GM19099 (cell line): ENCODE results near the gene TJP1.

Experiments
- POLR2A ChIP-seq: IDR thresholded peaks from 3 replicates; pipeline ENCODE4 v1.6.1; 2011; ENCODE audit warnings: low read depth; ENCODE audit not compliant: insufficient read length; ENCODE audit errors: extremely low read depth

Gene TJP1

DNA sequence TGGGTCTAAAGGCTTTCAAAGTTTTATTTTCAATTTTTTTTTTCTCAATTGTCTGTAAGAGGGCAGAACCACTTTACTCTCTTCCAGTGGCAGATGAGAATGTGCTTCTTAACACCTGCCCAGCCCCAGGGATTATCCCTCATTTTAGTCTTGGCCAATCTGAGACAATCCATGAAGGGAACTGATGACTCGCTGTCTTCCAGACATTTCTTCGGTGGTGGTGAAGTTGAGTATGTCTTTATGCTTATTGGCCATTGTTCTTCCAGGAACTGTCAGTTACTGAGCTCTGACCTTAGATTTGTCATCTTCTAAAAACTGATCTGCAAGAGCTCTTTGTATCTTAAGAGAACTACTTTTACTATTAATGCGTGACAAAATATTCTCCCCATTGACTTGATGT, 139.5 kb downstream of the TJP1 start:
- no peak for TF ChIP-seq POLR2A

DNA sequence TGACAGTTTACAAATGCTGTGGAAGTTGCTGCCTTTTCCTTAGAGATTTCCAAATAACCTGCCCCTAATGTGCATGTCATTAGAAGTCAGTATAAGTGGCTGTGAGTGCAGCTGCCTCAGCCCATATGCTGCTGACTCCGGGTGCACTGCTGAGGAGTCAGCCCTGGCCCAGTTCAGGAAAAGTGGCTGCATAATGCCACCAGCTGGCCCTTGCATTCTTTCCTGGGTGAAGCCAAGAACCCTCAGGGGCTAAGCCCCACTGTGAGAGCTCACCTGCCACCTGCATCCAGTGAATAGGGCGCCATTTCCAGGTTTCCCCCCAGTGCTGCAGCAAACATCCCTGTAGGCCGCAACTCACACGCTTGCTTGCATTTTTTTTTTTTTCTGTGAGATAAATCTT, 139.9 kb downstream of the TJP1 start:
- TF ChIP-seq POLR2A = no peak

DNA sequence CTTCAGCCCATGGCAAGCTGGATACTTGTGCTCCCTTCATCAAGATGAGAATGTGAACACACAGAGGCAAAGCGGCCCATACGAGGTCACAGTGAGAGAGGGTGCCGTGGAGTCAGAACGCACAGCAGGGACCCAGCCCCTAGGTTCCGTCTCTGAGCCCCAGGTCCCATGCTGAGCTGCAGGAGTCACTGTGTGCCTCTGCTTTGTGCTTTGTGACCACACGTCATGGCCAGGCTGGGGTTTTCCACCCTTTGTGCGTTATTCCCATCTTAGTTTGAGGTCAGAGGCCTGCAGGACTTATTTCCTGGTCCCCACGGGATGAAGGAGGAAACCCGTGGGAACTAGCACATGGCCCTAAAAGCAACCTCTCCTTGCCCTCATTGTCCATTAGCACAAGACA, 140.3 kb downstream of the TJP1 start:
- TF ChIP-seq POLR2A = no peak

DNA sequence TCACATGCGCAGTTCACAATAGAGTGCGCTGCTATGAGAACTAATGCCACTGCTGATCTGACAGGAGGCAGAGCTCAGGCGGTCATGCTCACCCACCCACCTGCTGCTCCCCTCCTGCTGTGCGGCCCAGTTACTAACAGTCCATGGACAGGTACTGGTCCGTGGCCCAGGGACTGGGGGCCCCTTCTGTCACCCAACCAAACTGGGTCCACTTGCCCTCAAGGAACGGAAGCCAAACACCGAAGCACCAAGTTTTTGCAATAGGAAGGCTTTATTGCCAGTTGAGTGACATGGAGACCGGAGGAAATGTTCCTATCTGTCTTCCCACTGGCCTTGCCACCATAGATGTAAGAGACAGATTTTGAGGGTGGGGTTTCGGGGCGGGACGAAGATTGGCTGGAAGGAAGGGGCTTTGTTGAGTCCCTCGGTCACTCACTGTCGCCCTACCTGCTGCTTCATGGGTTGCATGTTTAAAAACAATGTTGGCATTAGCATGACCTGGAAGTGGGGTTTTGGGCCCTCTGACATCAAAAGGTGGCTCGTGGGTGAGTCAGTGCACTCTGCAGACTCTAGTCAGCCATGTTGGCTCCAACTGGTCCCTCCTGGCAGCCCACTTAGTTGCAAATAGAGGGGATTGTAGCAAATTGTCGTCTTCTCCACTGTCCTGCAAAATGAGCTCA, 141.0 kb downstream of the TJP1 start:
- no peak for TF ChIP-seq POLR2A

DNA sequence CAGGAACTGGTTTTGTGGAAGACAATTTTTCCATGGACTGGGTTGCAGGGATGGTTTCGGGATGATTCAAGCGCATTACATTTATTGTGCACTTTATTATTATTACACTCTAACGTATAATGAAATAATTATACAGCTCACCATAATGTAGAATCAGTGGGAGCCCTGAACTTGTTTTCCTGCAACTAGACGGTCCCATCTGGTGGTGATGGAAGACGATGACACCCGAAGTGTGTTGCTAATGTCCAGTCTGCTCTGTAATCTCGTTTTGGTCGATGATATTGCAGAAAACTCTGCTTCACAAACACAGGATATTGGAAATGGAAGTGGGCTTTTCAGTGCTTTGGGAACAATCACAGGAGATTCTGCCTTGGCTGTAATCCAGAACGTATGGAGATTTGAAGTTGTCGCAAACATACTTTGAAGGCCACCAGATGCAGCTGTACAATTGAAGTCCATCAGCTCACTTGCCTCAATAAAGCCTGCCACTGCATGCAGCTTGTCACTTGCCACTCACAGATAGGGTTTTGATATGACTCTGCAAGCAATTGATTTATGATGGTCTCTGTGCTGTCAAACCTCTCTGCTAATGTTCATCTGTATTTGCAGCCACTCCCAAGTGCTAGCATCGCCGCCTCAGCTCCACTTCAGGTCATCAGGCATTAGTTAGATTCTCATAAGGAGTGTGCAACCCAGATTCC, 141.7 kb downstream of the TJP1 start:
- TF ChIP-seq POLR2A = no peak

DNA sequence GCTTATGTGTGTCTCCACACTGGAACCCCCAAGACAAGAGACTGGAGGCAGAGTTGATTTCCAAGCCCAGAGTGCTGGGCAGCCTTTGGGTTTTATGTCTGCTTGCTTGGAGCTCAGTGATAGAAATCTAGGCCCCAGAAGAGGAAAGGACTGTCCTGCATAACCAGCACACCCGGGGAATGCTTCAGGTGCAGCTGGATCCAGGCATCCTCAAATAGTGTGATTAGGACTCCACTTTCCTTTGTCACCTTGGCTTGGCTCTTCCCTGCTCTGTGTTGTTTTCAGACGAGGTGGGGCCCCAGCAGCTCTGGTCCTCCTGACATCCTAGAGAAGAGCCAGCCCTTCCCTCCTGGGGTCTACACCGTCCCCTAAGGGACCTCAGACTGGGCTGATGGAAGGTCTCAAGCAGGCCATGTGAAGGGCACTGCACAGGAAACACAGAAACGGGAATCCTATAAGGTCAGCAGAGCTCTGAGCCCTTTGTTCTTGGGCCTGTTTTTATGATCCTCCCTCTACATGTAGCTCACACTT, 143.7 kb downstream of the TJP1 start:
- no peak for TF ChIP-seq POLR2A

DNA sequence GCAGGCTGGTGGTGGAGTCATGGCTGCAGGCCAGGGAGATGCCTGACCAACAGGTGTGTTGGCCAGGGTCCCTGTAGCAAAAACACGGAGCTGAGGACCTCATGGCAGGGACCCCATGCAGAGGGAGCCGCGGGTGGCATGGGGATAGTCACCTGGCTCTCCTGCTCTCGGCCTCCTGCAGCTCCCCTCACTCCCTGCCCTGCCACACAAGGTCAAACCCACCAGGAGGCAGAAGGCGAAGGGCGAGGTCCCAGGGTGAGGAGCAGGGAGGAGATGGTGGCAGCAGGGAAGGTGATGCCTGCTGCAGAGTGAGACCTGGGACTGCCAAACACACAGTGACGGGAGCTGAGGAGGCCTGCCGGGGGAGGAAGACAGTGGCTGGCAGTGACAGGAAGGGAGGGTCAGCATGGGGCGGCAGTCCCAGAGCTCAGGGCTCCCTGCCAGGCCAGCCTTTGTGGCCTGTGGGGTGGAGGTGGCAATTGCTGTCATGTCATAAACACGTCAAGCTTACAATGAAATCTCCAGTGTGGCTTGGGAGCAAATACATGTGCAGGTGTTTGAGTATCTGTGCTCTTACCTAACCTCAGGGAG, 144.3 kb downstream of the TJP1 start:
- no peak for TF ChIP-seq POLR2A

DNA sequence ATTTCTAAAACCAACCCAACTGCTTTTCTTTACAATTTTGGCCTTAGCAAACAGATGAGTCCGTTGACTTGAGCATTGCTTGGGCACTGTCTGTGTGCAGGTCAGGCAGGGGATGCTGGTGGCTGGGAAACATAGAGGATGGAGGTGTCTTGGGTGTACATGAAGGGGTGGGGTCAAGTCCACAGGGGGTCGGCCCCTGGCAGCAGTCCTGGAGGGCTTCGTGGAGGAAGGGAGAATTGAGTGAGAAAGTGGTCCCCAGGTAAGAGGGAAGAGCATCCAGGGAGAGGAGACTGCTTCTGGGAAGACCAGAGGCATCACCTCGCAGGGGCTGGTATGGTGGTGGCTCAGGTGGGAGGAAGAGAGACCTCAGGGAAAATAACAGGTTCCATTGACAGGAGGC, 144.8 kb downstream of the TJP1 start:
- no peak for TF ChIP-seq POLR2A

DNA sequence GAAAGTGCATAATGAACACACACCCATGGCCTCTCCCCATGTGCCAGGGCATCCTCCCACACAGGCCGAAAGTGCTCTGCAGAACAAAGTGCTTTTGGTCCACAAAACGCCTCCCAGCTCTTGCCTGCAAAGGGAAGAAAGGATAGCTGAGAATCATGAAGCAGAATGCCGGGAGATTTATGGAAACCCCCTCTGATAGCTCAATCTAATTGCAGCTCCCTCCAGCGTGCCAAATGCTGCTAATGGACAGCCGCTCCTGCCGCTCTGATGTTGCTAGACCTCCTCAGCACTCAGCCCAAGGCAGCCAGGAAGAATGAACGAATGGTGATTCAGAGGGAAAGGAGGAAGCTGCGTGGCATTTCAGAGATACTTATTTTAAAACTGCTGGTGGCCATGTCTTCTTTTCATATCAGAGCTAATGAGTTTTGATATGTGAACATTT, 145.3 kb downstream of the TJP1 start:
- TF ChIP-seq POLR2A = no peak

DNA sequence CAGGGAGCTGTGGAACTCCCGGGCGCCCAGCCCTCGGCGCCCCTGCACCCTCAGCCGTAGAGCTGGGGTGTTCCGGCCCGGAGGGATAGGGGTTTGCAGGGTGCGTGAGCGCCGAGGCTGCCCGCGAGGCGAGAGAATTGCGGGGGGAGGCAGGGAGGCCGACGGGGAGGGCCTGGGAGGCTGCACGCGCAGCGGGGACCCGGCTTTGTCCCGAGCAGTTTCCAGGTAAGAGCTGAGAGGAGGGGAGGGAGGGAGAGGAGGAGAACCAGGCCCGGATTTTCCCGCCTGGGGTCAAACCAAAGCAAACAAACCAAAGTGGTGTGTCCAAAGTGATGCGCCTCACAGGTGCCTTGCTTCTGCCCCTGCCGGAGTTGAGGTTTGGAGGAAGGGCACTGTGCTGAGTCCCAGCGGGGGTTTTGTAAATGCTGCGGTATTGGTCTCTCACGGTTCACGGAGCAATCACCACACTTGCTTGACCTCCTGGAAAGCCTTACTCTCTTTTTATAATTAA, 146.4 kb downstream of the TJP1 start:
- TF ChIP-seq POLR2A = no peak

DNA sequence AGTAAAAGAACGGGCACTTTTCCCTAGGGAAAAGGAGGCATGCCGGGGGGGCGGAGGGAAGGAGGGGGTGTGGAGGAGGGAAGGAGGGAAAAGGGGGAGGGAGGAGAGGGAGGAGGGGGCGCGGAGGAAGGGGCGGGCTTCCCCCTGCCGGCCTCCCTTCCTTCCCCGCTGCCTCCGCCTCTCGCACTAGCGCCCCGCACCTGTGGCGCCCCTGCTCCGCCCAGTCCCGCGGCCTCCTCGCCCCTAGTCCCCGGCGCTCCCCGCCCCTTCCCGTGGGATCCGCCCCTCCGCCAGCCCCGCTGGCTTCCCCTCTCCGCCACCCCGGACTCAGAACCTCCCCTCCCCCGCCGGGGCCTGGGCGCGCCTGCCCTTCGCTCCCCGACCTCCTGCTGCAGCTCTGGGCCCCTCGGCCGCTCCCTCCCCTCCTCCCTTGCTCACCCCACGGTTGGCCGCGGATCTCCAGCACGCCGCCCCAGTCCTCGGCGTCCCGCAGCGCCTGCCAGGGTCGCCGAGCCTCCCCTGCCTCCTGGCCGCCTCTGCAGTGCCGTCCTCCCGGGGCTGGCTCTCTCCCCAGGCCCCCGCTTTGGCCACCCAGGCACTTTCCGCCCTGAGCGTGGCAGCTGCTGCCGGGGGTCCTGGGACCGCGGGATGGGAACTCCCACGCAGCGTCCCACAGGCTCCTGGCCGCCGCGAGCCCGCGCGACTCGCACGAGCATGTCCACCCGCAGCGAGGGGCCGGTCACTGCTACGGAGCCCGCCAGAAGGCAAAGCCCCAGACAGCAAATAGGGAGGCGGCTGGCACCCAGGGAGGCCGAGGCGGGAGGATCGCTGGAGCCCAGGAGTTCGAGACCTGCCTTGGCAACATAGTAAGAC, 147.4 kb downstream of the TJP1 start:
- no peak for TF ChIP-seq POLR2A

DNA sequence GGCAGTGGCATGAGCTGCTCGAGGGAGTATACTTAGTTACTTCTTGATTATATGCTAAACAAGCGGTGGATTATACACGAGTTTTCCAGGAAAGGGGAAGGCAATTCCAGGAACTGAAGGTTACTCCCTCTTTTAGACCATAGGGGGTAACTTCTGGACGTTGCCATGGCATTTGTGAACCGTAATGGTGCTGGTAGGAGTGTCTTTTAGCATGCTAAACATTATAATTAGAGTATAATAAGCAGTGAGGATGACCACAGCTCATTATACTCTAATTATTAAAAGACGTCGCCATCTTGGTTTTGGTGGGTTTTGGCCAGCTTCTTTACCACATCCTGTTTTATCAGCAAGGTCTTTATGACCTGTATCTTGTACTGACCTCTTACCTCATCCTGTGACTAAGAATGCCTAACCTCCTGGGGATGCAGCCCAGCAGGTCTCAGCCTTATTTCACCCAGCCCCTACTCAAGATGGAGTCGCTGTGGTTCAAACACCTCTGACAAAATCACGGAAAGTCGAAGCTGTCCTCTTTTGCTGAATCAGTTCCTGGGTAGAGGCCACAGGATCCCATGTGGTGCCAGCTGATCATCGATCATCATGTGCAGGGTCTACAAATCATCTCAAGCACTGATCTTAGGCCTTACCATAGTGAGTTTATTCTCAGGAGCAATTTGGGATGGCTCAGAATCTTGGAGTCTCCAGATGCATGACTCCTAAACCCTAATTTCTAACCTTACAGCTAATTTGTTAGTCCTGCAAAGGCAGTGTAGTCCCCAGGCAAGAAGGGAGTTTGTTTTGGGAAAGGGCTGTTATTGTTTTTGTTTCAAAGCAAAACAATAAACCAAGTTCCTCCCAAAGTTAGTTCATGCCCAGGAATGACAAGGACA, 149.1 kb downstream of the TJP1 start:
- no peak for TF ChIP-seq POLR2A

DNA sequence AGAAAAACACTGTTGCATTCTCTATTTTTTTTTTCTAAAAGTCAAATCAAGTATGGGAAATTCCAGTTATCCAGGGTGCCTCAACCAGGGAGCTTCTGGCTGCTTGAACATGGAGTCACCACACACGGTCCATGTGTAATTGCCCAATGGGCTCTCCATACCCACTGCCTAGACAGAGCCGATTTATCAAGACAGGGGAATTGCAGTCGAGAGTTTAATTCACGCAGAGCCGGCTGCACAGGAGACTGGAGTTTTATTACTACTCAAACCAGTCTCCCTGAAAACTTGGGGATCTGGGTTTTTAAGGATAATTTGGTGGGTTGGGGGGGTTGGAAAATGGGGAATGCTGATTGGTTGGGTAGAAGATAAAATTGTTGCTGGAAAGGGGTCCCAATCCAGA, 149.8 kb downstream of the TJP1 start:
- no peak for TF ChIP-seq POLR2A
